Small intestine (tissue), 7 donors: ENCODE data around the gene NCF2. TPM values are rescaled to one million over a fixed set of nuclear protein-coding genes. Genes with fewer than 3 reads are reported as not detected.
A peak's percentile ranks its signal among the peaks of the same experiment; 100 is the strongest.

Experiments used
- DNase-seq, 2 donors: peaks; one replicate each; pipeline versions ENCODE4 v3.0.0 to v3.0.0-alpha.2; 2013
- FAIRE-seq: peaks from 2 replicates; lab custom pipeline; 2012; peaks lifted over from hg19 to GRCh38; lab: Jason Lieb, UNC
- H3K27ac ChIP-seq, 3 donors: one replicate each; pipeline ENCODE4 v1.5.1; 2013; ENCODE audit warnings: low read length in 2 of 3, mild to moderate bottlenecking in 2 of 3, control low read depth in 1 of 3, inconsistent platforms in 1 of 3, low read depth in 1 of 3, moderate library complexity in 1 of 3
- H3K27me3 ChIP-seq, 3 donors: one replicate each; pipeline ENCODE4 v1.6.1; 2013; ENCODE audit warnings: low read length in 3 of 3, inconsistent platforms in 1 of 3; ENCODE audit not compliant: control insufficient read depth in 3 of 3, insufficient read depth in 3 of 3
- H3K36me3 ChIP-seq, 3 donors: one replicate each; pipeline ENCODE4 v1.6.1; 2013; ENCODE audit warnings: low read length in 3 of 3, inconsistent platforms in 1 of 3, low read depth in 1 of 3, mild to moderate bottlenecking in 1 of 3, moderate library complexity in 1 of 3; ENCODE audit not compliant: control insufficient read depth in 3 of 3, insufficient read depth in 2 of 3
- H3K4me1 ChIP-seq, 3 donors: one replicate each; pipeline ENCODE4 v1.6.1; 2013; ENCODE audit warnings: low read length in 2 of 3, inconsistent platforms in 1 of 3, low read depth in 1 of 3, mild to moderate bottlenecking in 1 of 3, moderate library complexity in 1 of 3; ENCODE audit not compliant: control insufficient read depth in 3 of 3, insufficient read depth in 2 of 3
- H3K4me3 ChIP-seq, 3 donors: one replicate each; pipeline ENCODE4 v1.5.1; 2013; ENCODE audit warnings: low read length in 3 of 3, control low read depth in 1 of 3, inconsistent platforms in 1 of 3, low read depth in 1 of 3, mild to moderate bottlenecking in 1 of 3, moderate library complexity in 1 of 3
- H3K9me3 ChIP-seq, 2 donors: one replicate each; pipeline ENCODE4 v1.6.1; 2013; ENCODE audit warnings: low read depth in 1 of 2, low read length in 1 of 2; ENCODE audit not compliant: control insufficient read depth in 2 of 2, insufficient read depth in 1 of 2
- WGBS, 3 donors: extraction: QIAGEN DNeasy Blood & Tissue Kit; methylation state at CpG; one replicate each; pipeline ENCODE4 v1.1.7; 2013; 5-methylcytosine and 5-hydroxymethylcytosine counted together
- polyA plus RNA-seq, 4 donors: library from polyadenylated mRNA; stranded (reverse) in 3 of 4; unstranded in 1 of 4; fragments of 200-250 nt in 3 of 4; fragments of 120-200 nt in 1 of 4; gene quantifications; one replicate each; pipeline versions ENCODE4 v1.2.1 to v1.2.3, GENCODE V29; 2013
- donor health status: healthy with polysubstance abuse.
- donor health status: control.
- donor health status: control.
- donor health status: Bipolar disorder and iron deficiency.
- donor health status: healthy.

The NCF2 gene
- polyA plus RNA-seq, 4 donors = 0.89 to 4.9 (median 3.3) TPM

- no peak for FAIRE-seq
- no peaks in the 10 kb centered on the region for H3K27me3 ChIP-seq
- no peak overlapping the region for H3K4me3 ChIP-seq
- no peaks in the 10 kb centered on the region for H3K9me3 ChIP-seq
- H3K36me3 ChIP-seq = no peaks in the 10 kb centered on the region
- DNase-seq = no peak
- H3K27ac ChIP-seq = no peak overlapping the region
- peaks cover 0 to 10% (median 0%) of the 10 kb centered on the region in 3 donors for H3K4me1 ChIP-seq
- WGBS, 3 donors = 71 to 86% (median 85%) methylated on average over 12 of the region's 12 CpGs
Observed at GRCh38 chr1:183568176-183569021, 21.9 kb downstream of the NCF2 start.

- no peak overlapping the region for H3K27ac ChIP-seq
- H3K4me3 ChIP-seq = no peak overlapping the region
- H3K27me3 ChIP-seq = no peaks in the 10 kb centered on the region
- no peaks in the 10 kb centered on the region for H3K9me3 ChIP-seq
- FAIRE-seq (no peak), DNase-seq (peak; percentile 20 to 54)
- WGBS, 3 donors = 53 to 69% (median 59%) methylated on average over 4 to 5 of the region's 5 CpGs
- H3K36me3 ChIP-seq = no peaks in the 10 kb centered on the region
- peaks cover 0 to 10% (median 0%) of the 10 kb centered on the region in 3 donors for H3K4me1 ChIP-seq
Observed at GRCh38 chr1:183567584-183567983, 22.7 kb downstream of the NCF2 start.

GRCh38 chr1:183566026-183566425 lies 24.2 kb downstream of the NCF2 start:
- Histone ChIP-seq H3K9me3 (no peaks in the 10 kb centered on the region), H3K27ac (no peak overlapping the region), H3K27me3 (no peaks in the 10 kb centered on the region), H3K36me3 (no peaks in the 10 kb centered on the region), H3K4me1 (peaks cover 0 to 10% (median 0%) of the 10 kb centered on the region in 3 donors), H3K4me3 (no peak overlapping the region)
- WGBS, 3 donors = 94 to 97% (median 95%) methylated on average over 2 of the region's 2 CpGs
- no peak for DNase-seq
- no peak for FAIRE-seq

- no peaks in the 10 kb centered on the region for H3K9me3 ChIP-seq
- no peak overlapping the region for H3K27ac ChIP-seq
- peaks cover 0 to 10% (median 0%) of the 10 kb centered on the region in 3 donors for H3K4me1 ChIP-seq
- H3K4me3 ChIP-seq = no peak overlapping the region
- no peaks in the 10 kb centered on the region for H3K36me3 ChIP-seq
- DNase-seq (no peak), FAIRE-seq (no peak)
- 54 to 62% (median 60%) methylated on average over 4 of the region's 4 CpGs for WGBS, 3 donors
- H3K27me3 ChIP-seq = no peaks in the 10 kb centered on the region
Observed at GRCh38 chr1:183565261-183565660, 25.0 kb downstream of the NCF2 start.

GRCh38 chr1:183562701-183563100 lies 27.6 kb downstream of the NCF2 start:
- no peak for DNase-seq
- no peak overlapping the region for H3K4me3 ChIP-seq
- H3K36me3 ChIP-seq = peaks cover 0 to 2% (median 0%) of the 10 kb centered on the region in 3 donors
- H3K27me3 ChIP-seq = no peaks in the 10 kb centered on the region
- WGBS, 3 donors = 58 to 94% (median 87%) methylated on average over 2 of the region's 2 CpGs
- peaks cover 0 to 8% (median 0%) of the 10 kb centered on the region in 3 donors for H3K4me1 ChIP-seq
- no peaks in the 10 kb centered on the region for H3K9me3 ChIP-seq
- no peak for FAIRE-seq
- H3K27ac ChIP-seq = no peak overlapping the region

GRCh38 chr1:183559061-183559460 lies 31.2 kb downstream of the NCF2 start:
- H3K9me3 ChIP-seq = no peaks in the 10 kb centered on the region
- DNase-seq (no peak), FAIRE-seq (no peak)
- H3K27me3 ChIP-seq = no peaks in the 10 kb centered on the region
- H3K27ac ChIP-seq = no peak overlapping the region
- no peak overlapping the region for H3K4me3 ChIP-seq
- no peaks in the 10 kb centered on the region for H3K4me1 ChIP-seq
- H3K36me3 ChIP-seq = peaks cover 0 to 2% (median 0%) of the 10 kb centered on the region in 3 donors

- Histone ChIP-seq H3K4me1 (no peaks in the 10 kb centered on the region), H3K9me3 (no peaks in the 10 kb centered on the region), H3K36me3 (peaks cover 10 to 29% (median 16%) of the 10 kb centered on the region in 3 donors), H3K27ac (no peak overlapping the region), H3K4me3 (no peak overlapping the region), H3K27me3 (no peaks in the 10 kb centered on the region)
- 77 to 84% (median 83%) methylated on average over 3 of the region's 3 CpGs for WGBS, 3 donors
- DNase-seq (no peak), FAIRE-seq (no peak)
Observed at GRCh38 chr1:183554577-183554976, 35.7 kb downstream of the NCF2 start.

GRCh38 chr1:183553764-183554163 lies 36.5 kb downstream of the NCF2 start:
- FAIRE-seq (no peak), DNase-seq (no peak)
- WGBS, 3 donors = 92 to 95% (median 93%) methylated on average over 3 of the region's 3 CpGs
- no peaks in the 10 kb centered on the region for H3K27me3 ChIP-seq
- H3K4me1 ChIP-seq = no peaks in the 10 kb centered on the region
- H3K9me3 ChIP-seq = no peaks in the 10 kb centered on the region
- no peak overlapping the region for H3K27ac ChIP-seq
- H3K4me3 ChIP-seq = no peak overlapping the region
- H3K36me3 ChIP-seq = peaks cover 10 to 27% (median 18%) of the 10 kb centered on the region in 3 donors
